Bronchus fibroblast of lung (primary cell): ENCODE data around the gene SCYGR7. TPM values are rescaled to one million over a fixed set of nuclear protein-coding genes. Genes with fewer than 3 reads are reported as not detected.

Experiments used
- total RNA-seq: library from RNA; depleted of rRNA; stranded (reverse); fragments of >200 nt; gene quantifications from 2 replicates; pipeline ENCODE4 v1.2.3, GENCODE V29; 2015

The SCYGR7 gene
- total RNA-seq, result not detected in 2 replicates

GRCh38 chr2:227728035-227728434, at the start of gene SCYGR7:
Gene SCYGR7 (plus strand): TSS chr2:227728335. CDS start chr2:227728335, 0 bp downstream.

GRCh38 chr2:227717687-227718567, 10.2 kb upstream of the SCYGR7 start, which contains the start of gene SLC19A3:
Gene SLC19A3 (minus strand): TSS chr2:227718028. CDS start chr2:227702318, 15,710 bp downstream.

GRCh38 chr2:227724394-227725039, 3.6 kb upstream of the SCYGR7 start, which contains the start of gene SCYGR6:
Gene SCYGR6 (minus strand): TSS chr2:227724757. CDS start chr2:227724757, 0 bp downstream.

GRCh38 chr2:227745594-227745993, 17.5 kb downstream of the SCYGR7 start, which contains the start of gene SCYGR8:
Gene SCYGR8 (plus strand): TSS chr2:227745894. CDS start chr2:227745894, 0 bp downstream.

Other genes starting within 250 kb of the SCYGR7 start
- gene SCYGR2, start 129.4 kb upstream of the SCYGR7 start, total RNA-seq, result not detected in 2 replicates
- gene SCYGR3, start 113.5 kb upstream of the SCYGR7 start, total RNA-seq, result not detected in 2 replicates
- gene SCYGR4, start 110.8 kb upstream of the SCYGR7 start, total RNA-seq, result not detected in 2 replicates
- not detected in 2 replicates for gene SCYGR5, start 61.5 kb upstream of the SCYGR7 start, total RNA-seq
- 0.17 and 0.59 TPM in 2 replicates for gene SLC19A3, start 10.3 kb upstream of the SCYGR7 start, total RNA-seq
- gene SCYGR6, start 3.6 kb upstream of the SCYGR7 start, total RNA-seq, result not detected in 2 replicates
- gene SCYGR8, start 17.6 kb downstream of the SCYGR7 start, total RNA-seq, result not detected in 2 replicates
- 1.5 and 2.2 TPM in 2 replicates for gene CCL20, start 85.5 kb downstream of the SCYGR7 start, total RNA-seq
- gene DAW1, start 143.3 kb downstream of the SCYGR7 start, total RNA-seq, result 4.9 and 6.5 TPM in 2 replicates